ENCODE data around the gene MTSS2.
A peak's percentile ranks its signal among the peaks of the same experiment; 100 is the strongest.
"Not testable (repeated sequence)": the region's sequence is repeated elsewhere in the genome, so short reads cannot be mapped to it uniquely, and the experiment has no call there.

The MTSS2 gene

GRCh38 chr16:70674221-70675014 lies 11.4 kb downstream of the MTSS2 start:
- no peak for DNase-seq (ENCODE audit: low read depth, low spot score)

DNA sequence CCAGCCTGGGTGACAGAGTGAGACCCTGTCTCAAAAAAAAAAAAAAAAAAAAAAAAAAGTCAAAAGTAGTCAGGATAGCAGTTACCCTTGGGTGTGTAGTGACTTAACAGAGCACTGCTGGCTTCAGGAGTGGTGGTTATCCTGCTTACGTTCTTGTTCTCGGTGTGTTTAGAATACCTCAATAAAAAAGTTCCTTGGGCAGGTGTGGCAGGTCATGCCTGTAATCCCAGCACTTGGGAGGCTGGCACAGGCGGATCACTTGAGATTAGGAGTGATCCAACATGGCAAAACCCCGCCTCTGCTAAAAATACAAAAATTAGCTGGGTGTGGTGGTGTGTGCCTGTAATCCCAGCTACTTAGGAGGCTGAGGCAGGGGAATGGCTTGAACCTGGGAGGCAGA lies 14.9 kb downstream of the MTSS2 start:
- not testable (repeated sequence) for DNase-seq (ENCODE audit: low read depth, low spot score)

GRCh38 chr16:70670175-70670574 lies 15.7 kb downstream of the MTSS2 start:
- DNase-seq (ENCODE audit: low read depth, low spot score) = no peak

- DNase-seq (ENCODE audit: low read depth, low spot score) = no peak
Measured at GRCh38 chr16:70665806-70666735, 19.8 kb downstream of the MTSS2 start.

DNA sequence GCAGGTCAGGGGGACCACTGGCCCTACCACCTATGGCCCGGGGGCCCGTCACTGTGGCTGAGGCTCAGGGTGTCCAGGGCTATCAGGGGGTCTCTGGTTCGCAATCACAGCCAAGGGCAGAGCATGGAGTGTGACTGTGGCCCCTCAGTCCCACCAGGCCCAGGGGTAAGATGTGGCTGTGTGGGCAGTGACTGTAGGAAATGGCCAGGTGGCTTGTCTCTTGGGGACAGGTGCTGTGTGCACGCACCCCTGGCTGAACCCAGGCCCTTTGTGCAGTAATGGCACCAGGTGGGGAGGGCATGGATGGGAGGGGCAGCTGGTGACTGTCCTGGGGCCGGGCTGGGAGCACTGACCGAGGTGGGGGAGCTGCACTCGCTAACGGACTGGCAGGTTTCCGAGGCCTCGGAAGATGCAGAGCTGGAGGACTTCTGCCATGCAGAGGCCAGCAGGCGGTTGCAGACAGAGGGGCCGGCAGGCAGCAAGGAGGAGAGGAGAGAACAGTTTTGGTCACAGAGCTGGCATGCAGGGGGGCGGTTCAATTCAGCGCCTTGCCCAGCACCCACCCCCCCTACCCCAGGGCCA lies 20.6 kb downstream of the MTSS2 start:
- DNase-seq (ENCODE audit: low read depth, low spot score) = no peak

DNA sequence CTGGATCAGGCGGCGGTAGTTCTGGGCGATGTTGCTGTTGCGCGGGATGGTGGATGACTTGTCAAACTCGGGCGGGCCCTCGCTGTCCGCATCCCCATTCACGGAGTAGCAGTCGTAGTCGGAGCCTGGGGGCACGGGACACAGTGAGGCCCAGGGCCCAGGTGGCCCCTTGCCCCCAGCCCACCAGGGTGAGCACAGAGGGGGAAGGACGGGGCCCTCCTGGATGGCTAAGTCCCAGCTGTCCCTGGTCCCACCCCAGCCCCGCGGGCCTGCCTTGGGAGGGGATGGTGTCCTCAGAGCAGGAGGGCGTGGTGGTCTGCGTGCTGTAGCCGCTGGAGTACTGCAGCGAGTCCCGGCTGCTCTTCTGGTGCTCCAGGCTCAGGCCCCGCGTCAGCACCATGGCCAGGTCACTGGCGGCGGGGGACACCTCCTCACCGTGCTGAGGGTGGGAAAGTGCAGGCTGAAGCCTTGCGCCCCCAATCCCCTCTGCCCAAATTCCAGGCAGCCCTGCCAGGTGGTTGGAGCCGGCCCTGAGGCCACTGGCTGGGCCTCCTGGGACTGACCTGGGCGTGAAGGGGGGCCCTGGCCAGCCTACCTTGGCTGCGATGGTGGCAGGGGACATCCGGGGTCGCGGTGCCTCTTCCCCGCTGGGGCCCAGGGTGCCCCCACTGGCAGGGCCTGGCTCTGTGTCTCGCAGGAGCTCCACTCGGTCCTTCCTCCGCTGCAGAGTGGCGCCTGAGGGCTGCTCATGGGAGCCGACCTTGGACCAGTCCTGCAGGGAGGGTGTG lies 21.3 kb downstream of the MTSS2 start:
- no peak for DNase-seq (ENCODE audit: low read depth, low spot score)

- no peak for DNase-seq (ENCODE audit: low read depth, low spot score)
Measured at GRCh38 chr16:70663524-70664324, 22.1 kb downstream of the MTSS2 start.

GRCh38 chr16:70662991-70663523 lies 22.8 kb downstream of the MTSS2 start:
- no peak for DNase-seq (ENCODE audit: low read depth, low spot score)

DNA sequence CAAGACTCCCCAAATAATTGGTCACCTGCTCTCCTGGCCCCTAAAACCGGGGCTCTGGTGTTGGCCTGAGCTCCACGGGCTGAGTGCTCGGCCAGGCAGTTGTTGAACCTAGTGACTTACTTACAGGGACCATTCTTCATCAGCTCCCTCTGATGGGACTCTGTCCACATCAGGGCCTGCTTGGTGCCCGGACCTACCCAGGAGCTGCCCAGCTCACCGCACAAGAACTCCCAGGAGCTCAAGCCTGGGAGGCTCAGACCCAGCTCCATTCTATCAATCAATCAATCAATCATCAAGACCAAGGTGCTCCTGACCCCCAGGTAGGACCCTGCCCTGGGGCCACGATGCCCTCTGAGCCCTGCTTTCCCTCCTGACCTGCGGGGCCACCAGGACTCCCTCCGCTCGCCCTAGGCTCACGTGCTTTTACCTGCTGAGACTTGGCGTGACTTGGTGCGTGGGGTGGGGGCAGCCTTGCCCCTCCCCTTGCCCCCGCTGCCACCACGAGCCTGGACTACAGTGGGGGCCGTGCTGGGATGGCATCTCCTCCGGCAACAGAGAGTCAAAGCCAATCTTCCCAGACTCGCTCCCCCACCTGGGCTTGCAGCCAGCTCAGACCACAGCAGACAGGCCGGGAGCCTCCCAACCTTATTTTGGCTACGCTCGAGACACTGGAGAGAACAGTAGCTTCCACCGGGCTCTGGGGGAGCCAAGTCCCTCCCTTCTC lies 23.8 kb downstream of the MTSS2 start:
- peak; percentile 87 for DNase-seq (ENCODE audit: low read depth, low spot score)

DNA sequence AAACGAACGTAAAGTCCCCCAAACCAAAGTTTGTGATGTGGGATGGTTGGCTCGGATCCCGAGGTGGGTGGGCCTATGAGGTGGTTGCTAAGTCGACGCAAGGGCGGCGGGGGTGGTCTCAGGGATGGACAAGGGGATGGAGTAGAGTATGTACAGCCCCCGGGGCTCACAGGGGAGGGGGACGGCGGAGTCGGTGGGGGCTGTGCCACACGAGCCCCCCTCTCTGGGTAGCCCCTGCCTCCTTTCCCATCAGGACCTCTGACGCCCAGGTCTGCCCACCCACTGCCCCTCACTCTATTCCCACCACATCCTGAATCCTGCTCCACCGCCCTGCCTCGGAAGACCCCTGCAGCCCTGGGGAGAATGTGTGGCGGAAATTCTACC lies 24.3 kb downstream of the MTSS2 start:
- no peak for DNase-seq (ENCODE audit: low read depth, low spot score)

GRCh38 chr16:70660672-70661350 lies 25.0 kb downstream of the MTSS2 start:
- DNase-seq (ENCODE audit: low read depth, low spot score) = no peak

GRCh38 chr16:70659953-70660671 lies 25.7 kb downstream of the MTSS2 start:
- DNase-seq (ENCODE audit: low read depth, low spot score) = no peak

- no peak for DNase-seq (ENCODE audit: low read depth, low spot score)
Measured at GRCh38 chr16:70659546-70659945, 26.3 kb downstream of the MTSS2 start.

- DNase-seq (ENCODE audit: low read depth, low spot score) = no peak
Measured at GRCh38 chr16:70658921-70659320, 26.9 kb downstream of the MTSS2 start.

DNA sequence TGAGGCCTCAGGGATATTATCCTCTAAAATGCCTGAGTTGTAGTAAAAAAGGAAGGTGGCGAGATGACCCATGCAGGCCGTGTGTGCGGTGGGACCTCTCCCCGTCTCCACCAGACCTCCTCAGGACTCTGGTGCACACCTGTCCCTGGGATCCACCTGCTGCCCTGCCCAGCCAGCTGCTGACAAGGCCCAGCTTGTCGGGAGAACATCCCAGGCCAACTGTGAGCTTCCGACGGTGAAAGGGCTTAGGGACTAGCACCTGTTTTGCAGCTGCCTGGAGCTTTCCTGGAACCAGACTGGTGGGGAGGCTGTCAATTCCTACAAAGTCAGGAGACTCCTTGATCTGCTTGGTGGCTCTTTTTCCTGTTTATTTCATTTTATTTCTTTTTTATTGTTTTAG lies 27.9 kb downstream of the MTSS2 start:
- no peak for DNase-seq (ENCODE audit: low read depth, low spot score)

GRCh38 chr16:70656712-70657263 lies 29.1 kb downstream of the MTSS2 start:
- no peak for DNase-seq (ENCODE audit: low read depth, low spot score)

- DNase-seq (ENCODE audit: low read depth, low spot score) = no peak
Measured at GRCh38 chr16:70656065-70656711, 29.7 kb downstream of the MTSS2 start.

Measured in astrocyte of the hippocampus (primary cell).